Superior temporal gyrus (tissue), 1 donor: ENCODE results near the gene C16orf74.

ENCODE experiments used
- DNase-seq: peaks from one replicate; pipeline ENCODE4 v3.0.0-alpha.2; 2016; ENCODE audit errors: extremely low spot score

The C16orf74 gene

DNA sequence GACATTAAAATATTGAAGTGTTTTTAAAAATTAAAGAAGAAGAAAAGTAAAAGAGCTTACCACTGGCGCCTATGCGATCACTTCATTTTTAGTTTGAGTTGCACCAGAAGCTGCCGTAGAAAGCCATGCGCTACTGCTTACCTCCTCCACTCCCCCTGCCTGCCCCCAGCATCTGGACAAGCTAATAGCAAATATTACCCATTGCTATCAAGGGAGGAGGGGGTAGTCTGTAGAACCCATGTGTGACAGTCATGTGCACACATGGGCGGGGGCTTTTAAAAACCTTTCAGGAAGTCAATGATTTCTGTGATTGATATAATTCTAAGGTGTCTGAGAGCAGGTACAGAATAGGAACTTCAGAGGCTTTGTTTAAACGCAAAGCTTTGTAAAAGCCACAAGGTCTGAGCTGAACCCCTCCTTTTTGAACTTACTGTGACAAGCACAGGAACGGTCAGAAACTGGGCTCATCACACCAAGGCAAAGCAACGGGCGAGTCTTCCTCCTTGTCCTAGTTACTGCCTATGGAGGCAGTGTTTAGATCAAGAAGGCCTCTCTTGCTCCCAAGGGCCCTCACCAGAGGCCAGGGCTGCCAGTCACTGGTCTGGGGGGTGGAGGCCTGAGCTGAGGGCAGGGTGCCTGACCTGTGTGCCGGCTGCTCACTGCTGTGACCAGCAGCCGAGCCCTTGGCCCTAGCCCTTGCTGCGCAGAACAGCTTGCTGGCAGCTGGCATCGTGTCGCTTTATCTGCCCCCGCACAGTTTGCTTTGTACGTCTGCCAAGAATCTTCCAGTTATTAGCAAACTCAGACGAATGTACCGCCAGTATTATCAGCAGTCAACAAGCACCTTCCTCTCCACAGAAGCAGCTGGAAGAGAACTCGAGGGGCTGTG is 77.1 kb downstream of the C16orf74 start:
- DNase-seq = peak; percentile 18

DNA sequence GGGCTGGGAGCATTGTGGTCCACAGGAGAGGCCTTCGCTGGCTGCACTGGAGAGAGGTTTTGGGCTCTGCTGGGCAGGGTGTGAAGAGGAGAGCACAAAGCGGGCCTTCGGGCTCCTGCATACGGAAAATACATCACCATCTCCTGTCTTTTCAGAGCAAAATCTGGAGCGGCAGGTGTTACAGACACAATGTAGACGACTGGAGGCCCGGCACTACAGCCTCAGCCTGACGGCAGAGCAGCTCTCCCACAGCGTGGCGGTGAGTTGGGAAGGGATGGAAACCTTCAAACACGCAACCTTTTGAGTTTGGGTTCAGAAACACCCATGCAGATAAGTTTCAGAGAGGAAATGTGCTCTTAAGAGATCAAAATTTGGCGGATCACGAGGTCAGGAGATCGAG is 80.1 kb downstream of the C16orf74 start:
- no peak for DNase-seq

- no peak for DNase-seq
These were observed 82.0 kb downstream of the C16orf74 start for GRCh38 chr16:85668676-85669424.

- no peak for DNase-seq
These were observed 83.0 kb downstream of the C16orf74 start for GRCh38 chr16:85667841-85668413.

DNA sequence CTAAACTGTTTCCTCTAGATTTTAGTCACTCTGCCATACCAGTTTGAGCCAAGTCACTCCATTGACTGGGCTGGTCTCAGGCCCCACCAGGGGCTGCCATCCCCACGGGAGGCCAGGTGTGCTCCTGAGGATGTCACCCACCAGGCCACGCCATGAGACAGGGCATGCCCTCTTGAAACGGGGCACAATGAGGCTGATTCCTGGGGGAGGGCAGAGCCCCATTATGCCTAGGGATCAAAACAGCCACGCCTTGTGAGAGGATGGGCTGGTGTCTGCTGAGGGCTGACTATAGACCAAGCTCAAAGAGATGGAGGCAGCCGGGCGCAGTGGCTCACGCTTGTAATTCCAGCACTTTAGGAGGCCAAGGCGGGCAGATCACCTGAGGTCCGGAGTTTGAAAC is 83.6 kb downstream of the C16orf74 start:
- no peak for DNase-seq

- no peak for DNase-seq
These were observed 85.0 kb downstream of the C16orf74 start for GRCh38 chr16:85665929-85666328.

DNA sequence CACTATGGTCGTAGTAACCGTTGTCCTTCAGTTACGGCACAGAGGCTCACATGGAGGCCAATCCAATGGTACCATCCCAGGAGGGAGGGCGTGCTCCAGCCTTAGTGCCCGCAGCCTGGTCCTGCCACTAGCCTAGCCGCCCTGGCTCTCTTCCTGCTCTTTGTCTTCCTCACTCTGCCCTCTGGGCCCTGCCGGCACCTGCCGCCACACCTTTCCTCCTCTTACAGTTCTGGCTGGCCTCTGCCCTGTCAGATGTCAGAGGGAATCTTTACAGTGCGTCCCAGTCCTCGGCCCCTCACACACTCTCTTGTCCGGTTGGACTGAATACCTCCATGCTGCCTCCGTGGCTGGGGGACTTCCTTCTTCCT is 85.5 kb downstream of the C16orf74 start:
- DNase-seq = no peak

GRCh38 chr16:85664580-85665372 is 86.1 kb downstream of the C16orf74 start:
- DNase-seq = peak; percentile 21

DNA sequence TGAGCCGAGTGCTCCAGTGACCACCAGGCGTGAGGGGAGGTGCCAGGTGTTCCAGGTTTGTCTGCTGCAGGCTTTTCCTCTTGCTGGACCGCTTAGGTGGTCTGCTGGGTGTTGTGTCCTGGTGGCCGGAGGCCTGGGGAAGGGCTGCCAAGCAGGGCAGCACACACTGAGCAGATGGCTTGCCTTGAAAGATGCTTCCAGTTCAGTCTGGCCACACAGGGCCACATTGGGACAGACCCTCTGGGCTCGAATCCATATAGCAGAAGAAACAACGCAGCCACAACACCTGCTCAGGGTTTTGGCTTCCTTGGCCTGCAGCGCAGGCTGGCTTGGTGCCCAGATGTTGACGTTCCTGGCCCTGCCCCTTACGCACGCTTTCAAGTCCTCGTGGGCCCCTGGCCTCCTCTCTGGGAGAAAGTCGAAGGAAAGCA is 87.0 kb downstream of the C16orf74 start:
- DNase-seq = no peak

GRCh38 chr16:85662976-85663830 is 87.7 kb downstream of the C16orf74 start:
- DNase-seq = no peak

DNA sequence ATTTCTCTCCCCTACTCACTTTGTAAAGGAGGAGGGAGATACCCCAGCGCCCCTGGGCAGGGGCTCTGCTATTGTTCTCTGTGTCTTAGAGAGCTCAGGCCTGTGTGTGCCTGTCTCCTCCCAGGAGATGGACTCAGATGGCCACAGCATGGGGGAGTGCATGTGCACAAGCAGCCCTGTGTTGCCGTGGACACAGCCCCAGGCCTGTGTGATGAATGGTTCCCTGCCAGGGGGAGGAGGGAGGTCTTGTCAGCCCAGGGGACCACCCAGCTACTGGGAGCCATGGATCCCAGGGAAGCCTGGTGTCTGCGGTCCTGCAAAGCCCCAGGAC is 88.4 kb downstream of the C16orf74 start:
- DNase-seq = no peak

GRCh38 chr16:85661740-85662481 is 89.0 kb downstream of the C16orf74 start:
- DNase-seq = no peak

DNA sequence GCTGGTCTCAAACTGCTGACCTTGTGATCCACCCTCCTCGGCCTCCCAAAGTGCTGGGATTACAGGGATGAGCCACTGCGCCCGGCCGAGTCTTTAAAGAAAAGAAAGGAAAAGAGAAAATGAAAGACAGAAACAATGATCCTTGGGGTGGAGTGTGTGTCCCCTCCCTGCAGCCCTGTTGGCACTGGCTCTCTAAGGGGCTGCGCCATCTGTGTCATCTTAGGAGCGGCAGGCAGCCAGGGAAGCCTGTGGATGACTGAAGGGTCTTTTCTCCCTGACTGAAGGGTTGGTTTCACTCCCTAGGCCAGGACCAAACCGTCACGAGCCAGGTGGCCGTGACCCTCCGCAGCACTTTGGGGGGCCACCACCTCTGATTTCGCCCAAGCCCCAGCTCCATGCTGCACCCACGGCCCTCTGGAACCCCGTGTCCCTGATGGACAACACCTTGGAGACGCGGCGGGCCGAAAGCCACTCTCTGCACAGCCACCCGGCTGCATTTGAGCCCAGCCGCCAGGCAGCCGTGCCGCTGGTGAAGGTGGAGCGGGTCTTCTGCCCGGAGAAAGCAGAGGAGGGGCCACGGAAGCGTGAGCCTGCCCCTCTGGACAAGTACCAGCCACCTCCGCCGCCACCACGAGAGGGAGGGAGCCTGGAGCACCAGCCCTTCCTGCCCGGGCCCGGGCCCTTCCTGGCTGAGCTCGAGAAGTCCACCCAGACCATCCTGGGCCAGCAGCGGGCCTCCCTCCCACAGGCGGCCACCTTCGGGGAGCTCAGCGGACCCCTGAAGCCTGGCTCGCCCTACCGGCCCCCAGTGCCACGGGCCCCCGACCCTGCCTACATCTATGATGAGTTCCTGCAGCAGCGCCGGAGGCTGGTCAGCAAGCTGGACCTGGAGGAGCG is 89.8 kb downstream of the C16orf74 start:
- DNase-seq = no peak

DNA sequence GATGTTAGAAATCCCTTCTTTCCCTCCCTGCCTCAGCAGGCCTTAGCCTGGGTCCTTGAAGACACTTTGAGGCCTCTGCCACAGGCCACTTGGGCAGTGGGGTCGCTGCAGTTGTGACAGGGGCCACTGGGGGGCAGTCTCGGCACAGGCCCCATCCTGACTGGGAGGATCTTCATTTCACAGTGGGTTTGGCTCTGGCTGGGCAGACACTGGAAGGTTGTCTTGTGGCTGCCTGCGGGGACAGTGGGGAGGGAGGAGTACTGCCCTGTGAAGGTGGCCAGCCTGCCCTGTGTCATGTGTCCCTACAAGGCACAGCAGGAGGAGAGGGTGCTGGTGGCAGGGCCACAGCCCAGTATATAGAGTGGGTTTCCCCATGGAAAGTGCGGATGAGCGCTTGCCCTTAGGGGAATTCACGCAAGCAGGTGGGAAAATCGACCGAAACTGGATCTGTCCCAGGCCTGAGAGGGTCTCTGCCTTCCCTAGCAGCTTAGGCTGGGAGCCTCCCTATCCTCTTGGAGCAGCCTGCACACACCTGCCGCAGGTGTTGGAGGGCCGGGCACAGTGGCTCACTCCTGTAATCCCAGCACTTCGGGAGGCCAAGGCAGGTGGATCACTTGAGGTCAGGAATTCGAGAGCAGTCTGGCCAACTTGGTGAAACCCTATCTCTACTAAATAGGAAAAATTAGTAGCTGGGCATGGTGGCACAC is 90.9 kb downstream of the C16orf74 start:
- DNase-seq = peak; percentile 78

DNA sequence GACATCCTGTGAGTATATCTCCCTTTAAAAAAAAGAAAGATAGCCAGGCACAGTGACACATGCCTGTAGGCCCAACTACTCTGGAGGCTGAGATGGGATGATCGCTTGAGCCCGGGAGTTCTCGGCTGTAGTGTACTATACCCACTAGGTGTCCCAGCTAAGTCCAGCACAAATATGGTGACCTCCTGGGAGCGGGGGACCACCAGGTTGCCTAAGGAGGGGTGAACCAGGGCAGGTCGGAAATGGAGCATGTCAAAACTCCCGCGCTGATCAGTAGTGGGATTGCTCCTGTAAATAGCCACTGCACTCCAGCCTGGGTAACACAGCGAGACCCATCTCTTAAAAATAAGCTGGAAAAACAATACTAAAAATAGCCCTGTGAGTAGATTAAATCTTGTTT is 91.6 kb downstream of the C16orf74 start:
- no peak for DNase-seq

DNA sequence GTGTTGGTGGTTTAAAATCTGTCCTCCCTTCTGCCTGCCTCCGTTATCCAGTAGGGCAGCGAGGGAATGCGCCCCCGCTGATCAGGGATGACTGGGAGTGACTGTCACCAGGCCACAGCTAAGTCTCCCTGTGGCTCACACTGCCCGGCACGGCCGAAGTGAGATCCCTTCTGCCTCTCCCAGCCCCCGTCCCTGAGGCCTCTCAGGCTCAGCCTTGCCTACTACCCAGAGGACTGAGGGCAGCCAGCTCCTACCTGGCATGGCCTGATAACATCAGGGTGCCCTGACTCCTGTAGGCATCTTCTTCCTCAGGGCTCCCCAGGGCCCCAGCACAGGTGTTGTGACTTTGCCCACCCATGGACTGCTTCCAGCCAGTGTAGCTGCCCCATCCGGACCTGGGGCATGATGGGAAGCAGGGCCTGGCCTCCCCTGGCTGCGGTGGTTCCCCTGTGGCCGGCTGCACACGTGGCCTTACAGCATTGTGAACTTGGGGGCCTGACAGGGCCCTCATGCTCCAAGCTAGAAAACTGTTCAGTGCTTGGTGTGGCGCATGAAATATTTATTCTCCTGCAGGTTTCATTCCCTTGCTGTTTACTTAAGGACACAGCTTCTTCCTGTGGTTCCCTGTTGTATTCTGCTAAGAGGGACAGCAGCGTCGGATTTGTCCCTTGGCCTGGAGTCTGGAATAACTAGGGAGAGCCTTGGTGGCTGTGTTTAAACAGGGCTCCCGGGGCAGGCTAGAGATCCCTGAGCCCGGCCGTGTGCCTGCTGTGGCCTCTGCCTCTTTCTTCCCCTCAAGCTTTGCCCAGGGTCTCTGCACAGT is 92.2 kb downstream of the C16orf74 start:
- DNase-seq = no peak

GRCh38 chr16:85657996-85658395 is 92.9 kb downstream of the C16orf74 start:
- DNase-seq = no peak
